OCI-LY7 (cell line): Measurements from ENCODE around the gene CASZ1.

Source experiments
- EZH2phosphoT487 ChIP-seq: fragments of 200-600 bp; sonication (generic); IDR thresholded peaks from 2 replicates; pipeline ENCODE4 v1.6.1; 2018; ENCODE audit warnings: low read depth, borderline replicate concordance, mild to moderate bottlenecking, mixed run types, antibody characterized with exemption, low read length, moderate library complexity, mixed read lengths
- TF ChIP-seq, protein P1 (sequence below): fragments of 200-600 bp; sonication (generic); conservative IDR thresholded peaks from 2 replicates; pipeline ENCODE4 v1.5.1; 2014; ENCODE audit warnings: mild to moderate bottlenecking, antibody characterized with exemption, low read length, moderate library complexity, mixed read lengths

DNA sequence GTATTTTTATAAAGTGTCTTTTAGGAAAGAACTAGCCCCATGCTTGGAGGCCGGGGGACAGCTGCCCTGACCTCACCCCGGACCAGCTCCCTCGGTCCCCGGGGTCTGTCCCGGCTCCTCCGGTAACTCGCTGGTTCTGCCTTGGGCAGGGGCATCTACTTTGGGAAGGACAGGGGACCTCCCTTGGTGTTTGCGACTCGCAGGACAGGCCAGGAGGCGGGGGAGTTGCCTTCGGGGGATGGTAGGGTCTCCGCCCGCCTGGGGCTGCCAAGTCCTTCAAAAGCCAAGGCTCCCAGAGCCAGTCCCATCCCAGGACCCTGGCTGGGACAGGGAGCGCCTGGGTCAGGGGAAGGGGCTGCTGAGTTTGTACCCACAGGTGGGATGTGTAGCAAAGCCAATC, 163.8 kb downstream of the CASZ1 start:
- TF ChIP-seq, protein P1, sequence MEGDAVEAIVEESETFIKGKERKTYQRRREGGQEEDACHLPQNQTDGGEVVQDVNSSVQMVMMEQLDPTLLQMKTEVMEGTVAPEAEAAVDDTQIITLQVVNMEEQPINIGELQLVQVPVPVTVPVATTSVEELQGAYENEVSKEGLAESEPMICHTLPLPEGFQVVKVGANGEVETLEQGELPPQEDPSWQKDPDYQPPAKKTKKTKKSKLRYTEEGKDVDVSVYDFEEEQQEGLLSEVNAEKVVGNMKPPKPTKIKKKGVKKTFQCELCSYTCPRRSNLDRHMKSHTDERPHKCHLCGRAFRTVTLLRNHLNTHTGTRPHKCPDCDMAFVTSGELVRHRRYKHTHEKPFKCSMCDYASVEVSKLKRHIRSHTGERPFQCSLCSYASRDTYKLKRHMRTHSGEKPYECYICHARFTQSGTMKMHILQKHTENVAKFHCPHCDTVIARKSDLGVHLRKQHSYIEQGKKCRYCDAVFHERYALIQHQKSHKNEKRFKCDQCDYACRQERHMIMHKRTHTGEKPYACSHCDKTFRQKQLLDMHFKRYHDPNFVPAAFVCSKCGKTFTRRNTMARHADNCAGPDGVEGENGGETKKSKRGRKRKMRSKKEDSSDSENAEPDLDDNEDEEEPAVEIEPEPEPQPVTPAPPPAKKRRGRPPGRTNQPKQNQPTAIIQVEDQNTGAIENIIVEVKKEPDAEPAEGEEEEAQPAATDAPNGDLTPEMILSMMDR = no peak
- no peak for TF ChIP-seq EZH2phosphoT487
